ENCODE data around the gene TARM1.

TARM1 gene

GRCh38 chr19:54029930-54030490 lies 51.2 kb downstream of the TARM1 start:
- DNase-seq, result peak; percentile 26

- DNase-seq, result no peak
Measured at GRCh38 chr19:54029301-54029700, 51.9 kb downstream of the TARM1 start.

GRCh38 chr19:54026656-54027055 lies 54.5 kb downstream of the TARM1 start:
- no peak for DNase-seq

- no peak for DNase-seq
Measured at GRCh38 chr19:54024660-54025059, 56.5 kb downstream of the TARM1 start.

GRCh38 chr19:54023191-54023590 lies 58.0 kb downstream of the TARM1 start:
- no peak for DNase-seq

GRCh38 chr19:54021932-54022331 lies 59.2 kb downstream of the TARM1 start:
- no peak for DNase-seq

GRCh38 chr19:54021363-54021762 lies 59.8 kb downstream of the TARM1 start:
- DNase-seq, result no peak
